Mucosa of rectum (tissue), 2 donors: Measurements from ENCODE around the gene LIN7A.
"Not testable (repeated sequence)": the region's sequence is repeated elsewhere in the genome, so short reads cannot be mapped to it uniquely, and the experiment has no call there.

Experiments
- H3K27ac ChIP-seq, 2 donors: one replicate each; pipeline ENCODE4 v1.7.0; 2013; ENCODE audit warnings: inconsistent platforms in 2 of 2, low read depth in 2 of 2, low read length in 2 of 2
- H3K27me3 ChIP-seq, 2 donors: one replicate each; pipeline ENCODE4 v1.7.0; 2013; ENCODE audit warnings: low read length in 2 of 2; ENCODE audit not compliant: control insufficient read depth in 2 of 2, insufficient read depth in 2 of 2
- H3K36me3 ChIP-seq, 2 donors: one replicate each; pipeline ENCODE4 v1.7.0; 2013; ENCODE audit warnings: low read length in 2 of 2; ENCODE audit not compliant: control insufficient read depth in 2 of 2, insufficient read depth in 2 of 2
- H3K4me1 ChIP-seq, 2 donors: one replicate each; pipeline ENCODE4 v1.7.0; 2013; ENCODE audit warnings: low read length in 2 of 2, mild to moderate bottlenecking in 1 of 2; ENCODE audit not compliant: control insufficient read depth in 2 of 2, insufficient read depth in 2 of 2
- H3K4me3 ChIP-seq, 2 donors: one replicate each; pipeline ENCODE4 v1.7.0; 2013; ENCODE audit warnings: low read length in 2 of 2
- H3K9ac ChIP-seq, 2 donors: one replicate each; pipeline ENCODE4 v1.7.0; 2013; ENCODE audit warnings: low read length in 2 of 2, low read depth in 1 of 2, mild to moderate bottlenecking in 1 of 2
- H3K9me3 ChIP-seq, 2 donors: one replicate each; pipeline ENCODE4 v1.7.0; 2013; ENCODE audit warnings: low read length in 2 of 2; ENCODE audit not compliant: control insufficient read depth in 2 of 2
- donor health status: healthy.
- donor health status: Normal muscosa, but diverticular disease.

Gene LIN7A

GRCh38 chr12:80892597-80893445 lies 44.9 kb downstream of the LIN7A start:
- Histone ChIP-seq H3K36me3 (no peaks in the 10 kb centered on the region), H3K4me3 (no peak overlapping the region), H3K9me3 (no peaks in the 10 kb centered on the region), H3K9ac (no peak overlapping the region), H3K27ac (no peak overlapping the region), H3K27me3 (no peaks in the 10 kb centered on the region), H3K4me1 (no peaks in the 10 kb centered on the region)

GRCh38 chr12:80884651-80885050 lies 53.1 kb downstream of the LIN7A start:
- H3K27me3 ChIP-seq, result no peaks in the 10 kb centered on the region
- no peak overlapping the region for H3K4me3 ChIP-seq
- no peak overlapping the region for H3K27ac ChIP-seq
- no peaks in the 10 kb centered on the region for H3K36me3 ChIP-seq
- no peaks in the 10 kb centered on the region for H3K4me1 ChIP-seq
- no peak overlapping the region for H3K9ac ChIP-seq
- H3K9me3 ChIP-seq, result no peaks in the 10 kb centered on the region

DNA sequence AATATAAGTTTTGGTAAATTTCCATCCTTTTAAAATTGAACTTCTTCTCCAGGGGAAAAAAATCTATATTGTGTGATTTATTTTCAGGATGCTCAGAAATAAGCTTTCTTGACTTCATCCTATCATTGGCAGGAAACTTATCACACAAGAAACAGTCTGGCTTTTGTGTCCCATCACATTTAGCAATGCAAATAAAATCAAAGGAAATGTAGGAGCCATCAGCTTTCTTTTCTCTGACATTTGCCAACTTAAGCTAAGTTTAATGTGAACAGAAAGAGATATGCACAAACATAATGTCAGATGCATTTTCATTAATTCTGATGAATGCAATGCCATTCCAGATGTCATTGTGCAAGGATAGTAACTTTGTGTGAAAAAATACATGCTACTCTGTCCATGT lies 56.6 kb downstream of the LIN7A start:
- no peaks in the 10 kb centered on the region for H3K36me3 ChIP-seq
- H3K27me3 ChIP-seq, result no peaks in the 10 kb centered on the region
- H3K9ac ChIP-seq, result no peak overlapping the region
- no peak overlapping the region for H3K4me3 ChIP-seq
- H3K4me1 ChIP-seq, result no peaks in the 10 kb centered on the region
- H3K9me3 ChIP-seq, result no peaks in the 10 kb centered on the region
- H3K27ac ChIP-seq, result no peak overlapping the region

DNA sequence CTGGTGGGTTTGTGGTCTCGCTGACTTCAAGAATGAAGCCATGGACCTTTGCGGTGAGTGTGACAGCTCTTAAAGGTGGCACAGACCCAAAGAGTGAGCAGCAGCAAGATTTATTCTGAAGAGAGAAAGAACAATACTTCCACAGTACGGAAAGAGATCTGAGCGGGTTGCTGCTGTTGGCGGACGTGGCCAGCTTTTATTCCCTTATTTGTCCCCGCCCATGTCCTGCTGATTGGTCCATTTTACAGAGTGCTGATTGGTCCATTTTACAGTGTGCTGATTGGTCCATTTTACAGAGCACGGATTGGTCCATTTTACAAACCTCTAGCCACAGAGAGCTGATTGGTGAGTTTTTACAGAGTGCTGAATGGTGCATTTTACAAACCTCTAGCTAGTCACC lies 59.3 kb downstream of the LIN7A start:
- H3K27me3 ChIP-seq, H3K27ac ChIP-seq, H3K36me3 ChIP-seq, H3K4me1 ChIP-seq, H3K4me3 ChIP-seq, H3K9ac ChIP-seq, H3K9me3 ChIP-seq: not testable (repeated sequence)

DNA sequence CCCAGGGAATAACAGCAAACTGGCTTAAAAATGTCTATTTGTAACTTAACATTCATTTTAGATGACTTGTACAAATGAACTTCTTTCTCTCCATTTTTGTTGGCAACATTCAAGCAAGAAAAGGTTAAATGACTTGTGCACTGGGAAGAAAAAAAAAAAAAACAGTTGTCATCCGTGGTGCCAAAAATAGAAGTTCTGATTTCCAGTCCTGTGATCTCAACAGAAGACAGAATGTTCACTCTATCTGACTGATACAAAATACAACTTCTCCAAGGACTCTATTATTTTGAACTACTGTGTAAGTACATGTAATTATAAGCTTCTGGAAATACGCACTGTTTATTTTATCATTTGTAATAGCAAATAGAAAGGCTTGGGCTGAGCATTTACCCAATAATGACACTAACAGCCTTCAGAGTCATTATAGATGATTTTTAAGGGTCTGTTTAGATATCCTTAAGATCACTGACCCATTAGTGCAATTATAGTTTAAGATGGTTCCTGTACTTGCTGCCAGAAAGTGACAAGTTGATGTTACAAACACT lies 59.9 kb downstream of the LIN7A start:
- Histone ChIP-seq H3K27ac (no peak overlapping the region), H3K4me3 (no peak overlapping the region), H3K27me3 (no peaks in the 10 kb centered on the region), H3K9ac (no peak overlapping the region), H3K36me3 (no peaks in the 10 kb centered on the region), H3K4me1 (no peaks in the 10 kb centered on the region), H3K9me3 (no peaks in the 10 kb centered on the region)

- no peaks in the 10 kb centered on the region for H3K36me3 ChIP-seq
- H3K4me1 ChIP-seq, result no peaks in the 10 kb centered on the region
- no peak overlapping the region for H3K4me3 ChIP-seq
- no peak overlapping the region for H3K9ac ChIP-seq
- H3K27ac ChIP-seq, result no peak overlapping the region
- H3K27me3 ChIP-seq, result no peaks in the 10 kb centered on the region
- H3K9me3 ChIP-seq, result no peaks in the 10 kb centered on the region
Observed at GRCh38 chr12:80872053-80872452, 65.7 kb downstream of the LIN7A start.

DNA sequence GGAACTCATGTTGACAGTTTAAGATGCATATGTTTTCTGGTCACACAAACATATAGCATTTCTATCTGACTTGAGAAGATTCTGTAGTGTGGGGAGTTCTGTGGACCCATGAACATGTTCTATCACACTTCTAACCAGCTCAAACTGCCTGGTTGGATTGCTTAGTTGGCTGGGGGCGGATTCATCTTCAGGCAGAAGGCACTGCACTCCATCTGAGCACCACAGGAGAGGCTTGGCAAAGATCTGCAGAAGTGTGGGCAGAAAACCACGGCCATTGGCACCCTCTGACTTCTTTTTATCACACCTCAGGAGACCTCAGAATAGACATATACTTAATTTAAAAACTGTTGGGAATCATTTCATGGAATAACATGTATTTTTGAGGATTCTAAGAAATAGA lies 68.5 kb downstream of the LIN7A start:
- Histone ChIP-seq H3K36me3 (no peaks in the 10 kb centered on the region), H3K4me1 (no peaks in the 10 kb centered on the region)

GRCh38 chr12:80868576-80868975 lies 69.2 kb downstream of the LIN7A start:
- no peak overlapping the region for H3K27ac ChIP-seq
- H3K9me3 ChIP-seq, result no peaks in the 10 kb centered on the region
- no peak overlapping the region for H3K9ac ChIP-seq
- H3K27me3 ChIP-seq, result no peaks in the 10 kb centered on the region
- H3K36me3 ChIP-seq, result no peaks in the 10 kb centered on the region
- H3K4me1 ChIP-seq, result no peaks in the 10 kb centered on the region
- no peak overlapping the region for H3K4me3 ChIP-seq

More for the DNA sequence above, 68.5 kb downstream of the LIN7A start:
- H3K9ac ChIP-seq, result no peak overlapping the region
- no peak overlapping the region for H3K4me3 ChIP-seq
- no peaks in the 10 kb centered on the region for H3K9me3 ChIP-seq
- no peak overlapping the region for H3K27ac ChIP-seq
- H3K27me3 ChIP-seq, result no peaks in the 10 kb centered on the region

- Histone ChIP-seq H3K4me1 (no peaks in the 10 kb centered on the region), H3K27ac (no peak overlapping the region), H3K9me3 (no peaks in the 10 kb centered on the region), H3K27me3 (no peaks in the 10 kb centered on the region), H3K36me3 (no peaks in the 10 kb centered on the region), H3K9ac (no peak overlapping the region), H3K4me3 (no peak overlapping the region)
Observed at GRCh38 chr12:80867941-80868340, 69.8 kb downstream of the LIN7A start.

- Histone ChIP-seq H3K9me3 (no peaks in the 10 kb centered on the region), H3K27me3 (no peaks in the 10 kb centered on the region), H3K36me3 (no peaks in the 10 kb centered on the region), H3K4me1 (no peaks in the 10 kb centered on the region), H3K27ac (no peak overlapping the region), H3K9ac (no peak overlapping the region), H3K4me3 (no peak overlapping the region)
Observed at GRCh38 chr12:80864046-80864735, 73.5 kb downstream of the LIN7A start.
